GM12878 (cell line): Measurements from ENCODE around the gene GAMT.

Experiments
- BCL11A ChIP-seq: IDR thresholded peaks from 2 replicates; pipeline ENCODE4 v1.6.1; 2011; ENCODE audit warnings: low read depth, low read length
- CTCF ChIP-seq, 3 experiments: IDR thresholded peaks in 2 of 3; conservative IDR thresholded peaks in 1 of 3; 2 replicates each; pipeline ENCODE4 v1.5.1; 2011; ENCODE audit warnings: low read depth in 3 of 3, low read length in 3 of 3, mild to moderate bottlenecking in 3 of 3, control low read depth in 2 of 3, moderate library complexity in 2 of 3, inconsistent platforms in 1 of 3, mixed read lengths in 1 of 3; ENCODE audit not compliant: control insufficient read depth in 2 of 3, insufficient read depth in 1 of 3; ENCODE audit errors: extremely low read depth in 1 of 3
- EZH2 ChIP-seq: IDR thresholded peaks from 2 replicates; pipeline ENCODE4 v1.6.1; 2012; ENCODE audit warnings: low read depth, mild to moderate bottlenecking, control low read depth, inconsistent platforms, low read length, borderline replicate concordance; ENCODE audit not compliant: control insufficient read depth
- FOXM1 ChIP-seq: IDR thresholded peaks from 2 replicates; pipeline ENCODE4 v1.6.1; 2012; ENCODE audit warnings: low read depth, mild to moderate bottlenecking, inconsistent platforms, low read length, moderate library complexity
- SIN3A ChIP-seq: IDR thresholded peaks from 2 replicates; pipeline ENCODE4 v1.6.1; 2012; ENCODE audit warnings: low read depth, low read length, improper control_type of control experiment
- SREBF1 ChIP-seq: IDR thresholded peaks from 2 replicates; pipeline ENCODE4 v1.6.1; 2012; ENCODE audit warnings: mild to moderate bottlenecking, low read length
- ZBTB11 ChIP-seq: fragments of 450-650 bp; formaldehyde crosslinking; IDR thresholded peaks from 2 replicates; pipeline ENCODE4 v1.5.0; 2022; ENCODE audit warnings: mild to moderate bottlenecking, missing genetic modification characterization

- TF ChIP-seq SIN3A: no peak
- no peak for TF ChIP-seq SREBF1
- TF ChIP-seq CTCF (IDR thresholded peaks at IDR 0.05 in 2 of 3, conservative IDR thresholded peaks at IDR 0.05 in 1 of 3; ENCODE audit: control insufficient read depth in 2 of 3, extremely low read depth in 1 of 3, insufficient read depth in 1 of 3, low read depth in 3 of 3, low read length in 3 of 3): no peak
- TF ChIP-seq EZH2: no peak
- TF ChIP-seq FOXM1: no peak
- no peak for TF ChIP-seq BCL11A
- TF ChIP-seq ZBTB11 (CRISPR knock-in tag): no peak
Observed at GRCh38 chr19:1401889-1402217, 511 bp upstream of the GAMT start.
